Endothelial cell of umbilical vein (primary cell): ENCODE measurements around the gene FBXO7.

ENCODE experiments used
- CTCF ChIP-seq, 2 donors: IDR thresholded peaks; 1 replicate in 1 of 2; 2 replicates in 1 of 2; pipeline ENCODE4 v1.5.1; 2011; ENCODE audit warnings: low read length in 2 of 2, mild to moderate bottlenecking in 2 of 2, moderate library complexity in 2 of 2, control low read depth in 1 of 2, inconsistent platforms in 1 of 2, low read depth in 1 of 2; ENCODE audit not compliant: insufficient read depth in 1 of 2; ENCODE audit errors: extremely low read depth in 1 of 2
- EZH2 ChIP-seq: IDR thresholded peaks from 2 replicates; pipeline ENCODE4 v1.6.1; 2012; ENCODE audit warnings: borderline replicate concordance, low read depth, mild to moderate bottlenecking, moderate library complexity, low read length, inconsistent platforms; ENCODE audit not compliant: severe bottlenecking
- FOS ChIP-seq: IDR thresholded peaks from 2 replicates; pipeline ENCODE4 v1.6.1; 2011; ENCODE audit warnings: mild to moderate bottlenecking, low read length, moderate library complexity, borderline replicate concordance; ENCODE audit not compliant: insufficient read depth
- GATA2 ChIP-seq: IDR thresholded peaks from 2 replicates; pipeline ENCODE4 v1.7.0; 2011; ENCODE audit warnings: low read depth, mild to moderate bottlenecking, moderate library complexity, mixed read lengths, low read length; ENCODE audit not compliant: insufficient read length, insufficient read depth
- JUN ChIP-seq: IDR thresholded peaks from 2 replicates; pipeline ENCODE4 v1.6.1; 2011; ENCODE audit warnings: borderline replicate concordance, low read depth; ENCODE audit not compliant: insufficient read length, insufficient read depth
- MAX ChIP-seq: IDR thresholded peaks from 2 replicates; pipeline ENCODE4 v1.6.1; 2011; ENCODE audit not compliant: insufficient read depth, insufficient read length
- MYC ChIP-seq: IDR thresholded peaks from one replicate; pipeline ENCODE4 v1.6.1; 2011; ENCODE audit warnings: mild to moderate bottlenecking, low read depth, low read length
- POLR2A ChIP-seq: IDR thresholded peaks from 2 replicates; pipeline ENCODE4 v1.6.1; 2012; ENCODE audit warnings: low read depth, mild to moderate bottlenecking, control low read depth, low read length
- POLR2AphosphoS5 ChIP-seq: IDR thresholded peaks from 2 replicates; pipeline ENCODE4 v1.6.1; 2012; ENCODE audit warnings: low read depth, mild to moderate bottlenecking, control low read depth, low read length, moderate library complexity; ENCODE audit not compliant: insufficient read depth

- TF ChIP-seq MAX (no peak), CTCF (IDR thresholded peaks at IDR 0.05; ENCODE audit: extremely low read depth in 1 of 2, insufficient read depth in 1 of 2, low read depth in 1 of 2, low read length in 2 of 2) (no peak), POLR2A (no peak), EZH2 (no peak), JUN (no peak), POLR2AphosphoS5 (no peak), MYC (no peak), FOS (no peak), GATA2 (no peak)
Observed at GRCh38 chr22:32509045-32509444, 34.4 kb downstream of the FBXO7 start.
